ENCODE data around the gene RTP5.
"Not testable (repeated sequence)": the region's sequence is repeated elsewhere in the genome, so short reads cannot be mapped to it uniquely, and the experiment has no call there.

DNA sequence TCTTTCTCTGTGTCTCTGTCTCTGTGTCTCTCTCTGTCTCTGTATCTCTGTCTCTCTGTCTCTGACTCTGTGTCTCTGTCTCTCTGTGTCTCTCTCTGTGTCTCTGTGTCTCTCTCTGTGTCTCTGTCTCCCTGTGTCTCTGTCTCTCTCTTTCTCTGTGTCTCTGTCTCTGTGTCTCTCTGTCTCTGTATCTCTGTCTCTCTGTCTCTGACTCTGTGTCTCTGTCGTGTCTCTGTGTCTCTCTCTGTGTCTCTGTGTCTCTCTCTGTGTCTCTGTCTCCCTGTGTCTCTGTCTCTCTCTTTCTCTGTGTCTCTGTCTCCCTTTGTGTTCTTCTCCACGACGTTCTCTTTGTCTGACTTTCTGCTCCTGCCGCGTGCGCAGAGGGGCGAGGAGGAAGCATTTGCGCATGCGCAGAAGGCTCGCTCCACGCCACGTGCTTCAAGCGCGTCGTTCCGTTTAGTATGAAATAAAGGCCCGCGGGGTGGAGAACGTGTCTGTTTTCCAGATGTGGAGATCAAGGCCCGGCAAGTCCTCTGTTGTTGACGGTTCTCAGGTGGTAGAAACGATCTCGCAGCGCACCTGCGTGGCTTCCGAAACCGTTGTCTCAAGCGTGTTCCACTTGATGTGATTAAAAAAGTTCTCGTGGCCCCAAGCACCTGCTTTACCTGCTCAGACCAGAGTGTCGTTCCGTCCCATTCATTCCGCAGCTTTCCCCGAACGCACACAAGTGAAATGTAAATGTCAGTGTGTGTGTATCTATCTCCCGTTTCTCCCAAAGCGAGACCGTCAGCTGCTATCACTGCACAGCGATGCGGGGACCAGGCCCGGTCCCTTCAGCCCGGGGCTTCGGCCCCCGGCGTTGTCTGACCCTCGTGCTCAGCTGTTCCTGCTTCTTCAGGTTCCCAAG lies 45.7 kb upstream of the RTP5 start:
- TF ChIP-seq, protein P1, sequence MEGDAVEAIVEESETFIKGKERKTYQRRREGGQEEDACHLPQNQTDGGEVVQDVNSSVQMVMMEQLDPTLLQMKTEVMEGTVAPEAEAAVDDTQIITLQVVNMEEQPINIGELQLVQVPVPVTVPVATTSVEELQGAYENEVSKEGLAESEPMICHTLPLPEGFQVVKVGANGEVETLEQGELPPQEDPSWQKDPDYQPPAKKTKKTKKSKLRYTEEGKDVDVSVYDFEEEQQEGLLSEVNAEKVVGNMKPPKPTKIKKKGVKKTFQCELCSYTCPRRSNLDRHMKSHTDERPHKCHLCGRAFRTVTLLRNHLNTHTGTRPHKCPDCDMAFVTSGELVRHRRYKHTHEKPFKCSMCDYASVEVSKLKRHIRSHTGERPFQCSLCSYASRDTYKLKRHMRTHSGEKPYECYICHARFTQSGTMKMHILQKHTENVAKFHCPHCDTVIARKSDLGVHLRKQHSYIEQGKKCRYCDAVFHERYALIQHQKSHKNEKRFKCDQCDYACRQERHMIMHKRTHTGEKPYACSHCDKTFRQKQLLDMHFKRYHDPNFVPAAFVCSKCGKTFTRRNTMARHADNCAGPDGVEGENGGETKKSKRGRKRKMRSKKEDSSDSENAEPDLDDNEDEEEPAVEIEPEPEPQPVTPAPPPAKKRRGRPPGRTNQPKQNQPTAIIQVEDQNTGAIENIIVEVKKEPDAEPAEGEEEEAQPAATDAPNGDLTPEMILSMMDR (IDR thresholded peaks at IDR 0.05) = not testable (repeated sequence)
- TF ChIP-seq POLR2A (IDR thresholded peaks at IDR 0.05) = not testable (repeated sequence)

Data from body of pancreas (tissue), 4 donors.